Stimulated activated CD8-positive, alpha-beta memory T cell treated with anti-CD3 and anti-CD28 coated beads, Interleukin-12 subunit alpha, Interleukin-12 subunit beta, amount 100 ng/mL, for 1 hour (primary cell): Measurements from ENCODE around the gene RRH.
"Not testable (repeated sequence)": the region's sequence is repeated elsewhere in the genome, so short reads cannot be mapped to it uniquely, and the experiment has no call there.

Source experiments
- DNase-seq: peaks from one replicate; pipeline ENCODE4 v3.0.0-alpha.2; 2020; ENCODE audit warnings: low read depth

Gene RRH, protein sequence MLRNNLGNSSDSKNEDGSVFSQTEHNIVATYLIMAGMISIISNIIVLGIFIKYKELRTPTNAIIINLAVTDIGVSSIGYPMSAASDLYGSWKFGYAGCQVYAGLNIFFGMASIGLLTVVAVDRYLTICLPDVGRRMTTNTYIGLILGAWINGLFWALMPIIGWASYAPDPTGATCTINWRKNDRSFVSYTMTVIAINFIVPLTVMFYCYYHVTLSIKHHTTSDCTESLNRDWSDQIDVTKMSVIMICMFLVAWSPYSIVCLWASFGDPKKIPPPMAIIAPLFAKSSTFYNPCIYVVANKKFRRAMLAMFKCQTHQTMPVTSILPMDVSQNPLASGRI

DNA sequence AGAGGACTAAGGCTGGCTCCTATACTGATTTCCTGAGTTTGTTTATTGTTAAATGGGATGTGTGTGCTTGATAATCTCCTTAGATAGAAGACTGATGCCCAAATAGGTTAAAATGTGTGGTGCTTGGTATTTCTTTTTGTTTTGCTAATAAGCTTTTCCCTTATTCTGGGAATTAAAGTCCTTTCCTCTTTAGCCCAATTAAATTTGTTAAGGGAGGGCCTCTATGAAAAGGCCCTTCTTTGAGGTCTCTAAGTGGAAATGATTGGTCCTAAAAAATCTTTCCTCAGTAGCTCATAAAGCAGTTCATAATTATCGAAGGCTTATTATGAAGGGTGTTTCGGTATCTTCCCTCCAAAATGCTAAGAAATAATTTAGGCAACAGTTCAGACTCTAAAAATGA lies at the start of gene RRH:
Gene RRH (plus strand): TSS at position 301 of the 400 bp plus-strand sequence. CDS start 56 bp downstream, at position 357.
- no peak for DNase-seq

DNA sequence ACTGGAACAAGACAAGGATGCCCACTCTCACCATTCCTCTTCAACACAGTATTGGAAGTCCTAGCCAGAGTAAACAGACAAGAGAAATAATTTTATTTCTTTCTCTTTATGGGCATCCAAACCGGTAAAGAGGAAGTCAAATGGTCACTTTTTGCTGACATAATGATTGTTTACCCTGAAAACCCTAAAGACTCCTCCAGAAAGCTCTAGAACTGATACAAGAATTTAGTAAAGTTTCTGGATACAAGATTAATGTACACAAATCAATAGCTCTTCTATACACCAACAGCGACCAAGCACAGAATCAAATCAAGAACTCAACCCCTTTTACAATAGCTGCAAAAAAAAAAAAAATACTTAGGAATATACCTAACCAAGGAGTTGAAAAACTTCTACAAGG lies 45.7 kb upstream of the RRH start:
- DNase-seq, result not testable (repeated sequence)

DNA sequence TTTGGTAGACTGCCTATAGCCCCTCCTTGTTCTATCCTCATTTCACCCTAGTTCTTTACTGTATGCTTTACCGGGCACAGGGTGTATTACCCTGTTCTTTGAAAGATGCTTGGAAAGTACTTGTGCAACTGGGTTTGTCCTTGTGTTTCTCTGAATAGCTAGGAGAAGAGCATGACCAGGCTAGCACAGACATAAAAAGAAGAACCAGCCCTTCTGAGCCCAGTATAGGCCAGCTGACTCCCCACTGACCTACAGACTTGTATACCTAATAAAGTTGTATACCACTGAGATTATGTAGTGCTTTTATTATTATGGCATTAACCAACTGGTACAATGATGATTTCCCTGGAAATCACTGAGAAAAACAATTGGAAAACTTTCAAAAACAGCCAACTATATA lies 40.9 kb upstream of the RRH start:
- DNase-seq, result no peak

DNA sequence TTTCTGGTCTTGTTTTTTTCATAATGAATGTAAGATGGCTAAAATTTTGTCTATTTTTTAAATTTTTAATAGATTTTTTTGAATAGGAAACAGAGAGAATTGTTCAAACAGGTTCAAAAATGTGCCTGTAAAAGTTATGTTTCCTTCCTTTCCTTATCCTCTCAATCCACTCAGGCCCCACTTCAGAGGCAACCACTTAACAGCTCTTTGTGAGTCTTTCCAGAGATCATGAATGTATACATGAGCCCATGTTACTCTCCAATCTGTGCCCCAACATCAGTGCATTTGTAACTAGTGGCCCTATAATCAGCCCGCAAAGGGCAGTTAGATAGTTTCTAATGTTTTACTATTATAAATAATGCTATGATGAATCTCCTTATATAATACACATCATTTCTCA lies 40.0 kb upstream of the RRH start:
- DNase-seq, result no peak

DNA sequence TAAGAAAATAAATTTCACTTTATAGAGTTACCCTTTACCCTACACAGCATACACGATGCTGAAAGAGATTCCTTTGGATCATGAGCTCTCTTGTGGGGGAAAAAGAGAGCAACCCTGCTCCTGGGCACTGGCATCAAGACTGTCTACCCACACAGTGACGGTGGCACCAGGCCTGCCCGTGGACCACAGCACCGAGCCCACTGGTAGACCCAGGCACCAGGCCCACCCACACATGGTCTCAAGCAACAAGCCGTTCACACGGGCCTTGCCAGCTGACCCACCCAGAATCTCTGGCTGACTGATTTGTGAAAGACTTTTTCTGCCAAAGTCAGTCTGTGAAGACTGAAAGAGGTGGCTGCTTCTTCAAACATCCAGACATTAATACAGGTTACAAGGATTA lies 32.7 kb upstream of the RRH start:
- no peak for DNase-seq

DNA sequence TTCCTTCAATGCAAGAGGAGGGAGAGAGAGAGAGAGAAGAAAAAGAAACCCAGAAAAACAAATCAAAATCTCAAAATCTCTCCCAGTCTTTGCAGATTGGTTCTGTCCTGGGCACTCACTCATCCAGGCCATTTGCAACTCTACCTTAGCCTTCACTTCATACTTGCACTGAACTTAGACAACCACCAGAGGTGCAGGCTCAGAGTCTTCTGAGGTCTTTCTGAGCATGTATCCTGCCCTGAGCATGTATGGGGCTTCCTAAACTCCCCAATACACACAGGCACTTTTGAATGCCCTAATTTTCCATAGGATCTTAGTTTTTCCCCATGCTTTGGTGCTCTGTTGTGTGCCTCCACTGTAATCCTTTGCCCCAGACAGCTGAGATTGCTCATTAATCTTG lies 28.9 kb upstream of the RRH start:
- DNase-seq, result no peak

DNA sequence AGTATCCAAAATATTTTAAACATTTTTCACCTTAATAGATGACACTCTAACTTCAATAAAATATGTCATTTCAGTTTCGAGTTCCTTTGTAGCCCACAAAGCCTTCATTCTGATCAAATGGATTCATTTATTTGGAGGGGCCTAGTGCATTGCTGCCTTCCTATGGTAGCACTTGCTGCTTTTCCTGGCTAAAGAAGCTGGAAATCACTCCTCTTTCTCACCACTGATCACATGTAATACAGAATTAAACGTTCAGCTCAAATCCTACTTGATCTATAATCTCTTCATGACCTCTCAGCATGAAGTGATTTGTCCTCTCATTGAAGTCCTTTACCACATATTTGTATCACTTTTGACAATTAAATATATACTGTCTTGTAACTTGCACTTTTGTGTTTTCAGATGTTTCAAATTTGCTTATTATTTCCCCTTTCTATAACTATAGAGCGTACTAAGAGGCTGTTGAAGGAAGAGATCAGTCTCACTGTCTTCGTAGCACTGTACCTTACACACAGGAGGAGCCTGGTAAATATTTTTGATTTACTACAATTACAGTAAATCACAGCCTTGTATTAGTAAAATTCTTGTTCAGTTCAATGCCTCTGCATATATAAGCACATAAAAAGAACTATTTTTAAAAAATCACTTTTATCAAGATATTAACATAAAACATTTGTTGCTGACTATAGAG lies 26.5 kb upstream of the RRH start:
- no peak for DNase-seq

DNA sequence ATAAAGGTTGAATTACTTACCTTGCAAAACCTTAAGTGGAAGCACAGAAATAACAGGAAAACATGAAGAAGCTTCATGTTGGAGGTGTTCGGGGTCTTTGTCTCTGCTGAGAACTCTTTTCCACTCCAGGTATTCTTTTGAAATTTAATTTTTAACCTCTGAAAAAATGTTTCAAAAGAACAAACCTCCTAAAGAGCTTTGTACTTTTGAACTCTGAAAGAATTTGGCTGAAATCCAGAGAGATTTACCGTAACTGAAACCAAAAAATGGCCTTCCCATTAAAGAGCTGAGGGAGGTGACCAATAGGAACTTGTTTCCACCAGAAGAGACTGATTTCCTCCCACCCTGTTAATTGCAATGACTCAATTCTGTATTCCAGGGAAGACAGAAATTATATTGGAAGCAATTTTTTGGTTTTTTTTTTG lies 25.9 kb upstream of the RRH start, which contains the start of gene CFI:
Gene CFI (minus strand): TSS at position 105 of the 425 bp plus-strand sequence. CDS start 28 bp downstream, at position 77.
- DNase-seq, result no peak

DNA sequence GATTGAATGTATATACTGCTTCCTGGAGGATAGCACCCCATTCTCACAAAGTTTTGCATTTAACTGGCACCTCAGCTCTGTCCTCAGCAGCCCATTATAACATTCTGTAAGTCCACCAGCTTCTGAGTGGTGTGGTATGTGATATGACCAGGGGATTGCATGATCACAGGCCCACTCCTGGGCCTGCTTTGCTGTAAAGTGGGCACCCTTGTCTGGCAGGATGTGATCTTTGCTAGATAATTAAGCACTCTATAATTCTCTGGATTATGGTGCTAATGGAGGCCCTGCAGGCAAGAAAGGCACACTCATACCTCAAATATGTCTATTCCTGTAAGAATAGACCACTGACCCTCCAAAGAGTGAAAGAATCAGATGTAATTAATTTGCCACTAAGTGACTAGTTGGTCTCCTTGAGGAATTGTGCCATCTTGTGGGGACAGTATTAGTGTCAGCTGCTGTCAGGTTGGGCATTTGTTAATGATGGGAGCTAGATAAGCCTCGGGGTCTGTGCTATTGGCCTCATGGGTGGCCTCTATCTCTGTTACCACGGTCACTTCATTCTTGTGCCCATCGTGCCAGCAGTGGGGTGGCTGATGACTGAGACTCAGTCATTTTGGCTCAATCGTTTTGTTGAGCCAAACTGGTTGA lies 23.7 kb upstream of the RRH start:
- DNase-seq, result no peak

DNA sequence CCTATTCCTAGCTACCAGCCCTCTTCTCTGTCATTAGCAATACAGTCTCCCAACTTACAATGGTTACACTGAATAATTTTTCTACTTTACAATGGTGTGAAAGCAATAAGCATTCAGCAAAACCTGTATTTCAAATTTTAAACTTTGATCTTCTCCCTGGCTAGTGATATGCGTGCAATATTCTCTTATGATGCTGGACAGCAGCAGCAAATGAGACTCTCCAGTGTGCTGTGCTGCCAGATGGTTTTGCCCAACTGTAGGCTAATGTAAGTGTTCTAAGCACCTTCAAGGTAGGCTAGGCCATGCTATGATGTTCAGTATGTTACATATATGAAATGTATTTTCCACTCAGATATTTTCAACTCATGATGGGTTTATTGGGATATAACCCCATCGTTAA lies 18.1 kb upstream of the RRH start:
- DNase-seq, result no peak

DNA sequence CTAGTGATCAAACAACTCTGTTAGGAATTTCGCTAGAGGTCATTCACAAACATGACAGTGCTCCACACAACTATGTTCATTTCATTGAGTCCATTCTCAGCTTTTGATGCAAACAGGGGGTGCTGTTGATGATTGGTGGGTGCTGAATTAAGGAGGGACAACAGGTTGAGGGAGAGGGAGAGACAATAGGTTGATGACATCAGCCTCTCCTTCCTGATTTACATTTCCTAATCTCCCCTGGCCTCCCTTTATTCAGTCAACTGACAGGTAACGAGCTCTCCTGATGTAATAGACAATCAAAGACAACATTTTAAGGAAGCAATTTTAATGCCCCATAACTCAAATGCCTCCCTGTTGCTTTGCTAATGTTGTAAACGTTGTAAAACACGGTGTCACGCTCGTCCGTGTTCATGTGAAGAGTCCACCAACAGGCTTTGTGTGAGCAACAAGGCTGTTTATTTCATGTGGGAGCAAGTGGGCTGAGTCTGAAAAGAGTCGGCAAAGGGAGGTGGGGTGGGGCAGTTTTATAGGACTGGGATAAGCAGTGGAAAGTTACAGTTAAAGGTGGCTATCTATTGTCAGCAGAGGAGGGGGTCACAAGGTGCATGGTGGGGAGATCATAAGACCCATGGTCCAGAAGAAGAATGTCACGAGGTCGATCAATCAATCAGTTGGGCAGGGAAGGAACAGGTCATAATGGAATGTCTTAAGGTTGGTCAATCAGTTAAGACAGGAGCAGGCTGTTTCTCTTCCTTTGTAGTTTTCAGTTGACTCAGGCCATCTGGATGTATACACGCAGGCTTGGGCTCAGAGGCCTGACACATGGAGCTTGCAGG lies 17.0 kb upstream of the RRH start:
- no peak for DNase-seq

DNA sequence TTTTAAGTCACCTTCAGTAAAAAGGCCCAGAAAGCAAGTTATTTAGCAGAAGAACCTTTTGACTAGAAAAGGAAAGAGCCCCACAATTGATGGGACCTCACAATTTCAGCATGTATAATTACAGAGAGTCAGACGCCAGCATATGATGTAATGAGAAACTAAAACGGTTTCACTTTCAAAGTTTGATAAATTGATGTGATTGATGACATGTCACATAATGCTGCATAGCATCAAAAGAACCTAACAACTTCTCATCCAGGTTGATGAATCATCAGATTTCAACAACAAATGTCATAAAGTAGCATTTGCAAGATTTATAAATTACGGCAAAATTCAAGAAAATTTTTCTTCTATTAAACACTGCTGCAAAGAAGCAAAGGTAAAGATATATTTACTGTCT lies 16.1 kb upstream of the RRH start:
- no peak for DNase-seq

DNA sequence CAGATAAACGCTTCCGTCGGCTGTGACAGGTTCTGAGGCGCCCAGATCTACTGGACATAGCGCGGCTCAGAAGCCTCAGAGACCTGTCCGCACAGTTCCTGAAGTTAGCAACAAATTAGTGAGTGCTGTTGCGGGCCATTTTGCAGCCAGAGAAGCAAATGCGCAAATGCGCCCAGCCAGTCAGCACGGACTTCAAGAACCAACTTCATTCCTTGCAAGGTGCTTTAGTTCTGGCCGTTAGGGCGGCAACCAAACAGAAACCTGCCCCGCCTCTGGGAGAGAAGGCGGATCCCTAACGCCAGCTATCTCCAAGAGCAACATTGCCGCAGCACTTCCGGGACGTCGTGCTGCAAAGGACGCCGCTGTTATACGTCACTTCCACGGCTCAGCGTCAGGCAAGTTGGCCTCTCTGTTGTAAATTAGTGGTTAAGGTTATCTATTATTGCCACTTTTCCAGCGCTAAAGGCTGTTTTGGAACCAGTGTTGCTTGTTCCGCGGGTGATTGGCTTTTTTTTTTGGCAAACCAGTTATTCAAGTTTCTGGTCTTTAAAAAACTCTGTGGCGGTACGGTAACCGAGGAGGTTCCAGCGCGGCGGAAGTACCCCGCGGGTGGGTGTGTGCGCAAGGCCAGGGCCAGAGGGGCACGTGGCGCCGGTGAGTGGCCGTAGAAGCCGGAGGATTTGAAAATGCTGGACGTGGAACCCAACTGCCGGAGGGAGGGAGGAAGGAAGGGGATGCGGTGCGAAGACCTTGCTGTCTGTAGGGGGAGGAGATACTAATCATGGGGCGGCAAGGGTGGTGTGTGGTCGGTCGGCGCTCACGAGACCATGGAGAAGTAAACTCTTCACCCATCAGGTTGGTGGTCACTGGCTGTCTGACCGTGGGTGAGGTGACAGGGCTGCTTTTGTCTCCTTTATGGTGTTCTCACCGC lies 12.4 kb upstream of the RRH start, which contains the start of gene GAR1:
Gene GAR1 (plus strand): TSS at position 612 of the 931 bp plus-strand sequence. CDS start 403 bp downstream, outside the sequence.
- peak; percentile 80 for DNase-seq

DNA sequence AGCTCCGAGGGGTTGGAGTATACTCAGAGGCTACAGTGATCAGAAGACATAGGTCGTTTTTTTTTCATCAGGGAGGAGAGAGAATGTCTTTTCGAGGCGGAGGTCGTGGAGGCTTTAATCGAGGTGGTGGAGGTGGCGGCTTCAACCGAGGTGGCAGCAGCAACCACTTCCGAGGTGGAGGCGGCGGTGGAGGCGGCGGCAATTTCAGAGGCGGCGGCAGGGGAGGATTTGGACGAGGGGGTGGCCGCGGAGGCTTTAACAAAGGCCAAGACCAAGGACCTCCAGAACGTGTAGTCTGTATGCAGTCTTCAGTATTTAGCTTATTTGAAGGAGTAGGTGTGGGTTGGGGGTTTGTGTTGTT lies 11.7 kb upstream of the RRH start:
- peak; percentile 11 for DNase-seq

DNA sequence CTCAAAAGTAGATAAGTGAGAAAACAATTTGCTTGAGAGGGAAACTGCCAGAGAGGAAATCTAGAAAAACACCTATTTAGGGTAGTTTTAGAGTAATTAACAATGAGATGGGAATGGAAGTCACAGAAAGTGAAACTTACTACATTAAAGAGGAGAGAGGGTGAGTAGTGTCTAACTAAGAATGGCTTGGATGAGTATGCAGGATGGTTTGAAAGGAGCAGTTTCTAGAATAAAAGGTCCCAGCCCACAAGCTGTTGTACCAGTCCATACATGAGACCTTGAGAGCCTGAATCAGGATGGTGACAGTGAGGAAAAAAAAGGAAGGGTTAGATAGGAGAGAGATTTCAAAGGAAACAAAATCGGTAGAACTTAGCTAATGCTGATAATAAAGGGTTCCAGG lies 10.9 kb upstream of the RRH start:
- DNase-seq, result no peak

DNA sequence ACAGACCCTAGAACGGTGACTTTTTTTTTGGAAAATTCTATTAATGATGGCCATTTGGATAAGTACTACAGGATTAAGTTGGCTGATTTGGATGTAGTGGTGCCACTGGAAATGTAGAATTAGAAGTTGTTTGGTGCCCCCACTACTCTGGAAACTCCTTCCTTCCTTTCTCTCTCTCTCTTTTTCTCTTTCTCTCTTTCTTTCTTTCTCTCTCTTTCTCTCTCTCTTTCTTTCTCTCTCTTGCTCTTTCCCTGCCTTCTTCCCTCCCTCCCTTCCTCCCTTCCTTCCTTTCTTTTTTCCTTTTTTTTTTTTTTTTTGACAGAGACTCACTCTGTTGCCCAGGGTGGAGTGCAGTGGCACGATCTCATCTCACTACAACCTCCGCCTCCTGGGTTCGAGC lies 9.5 kb upstream of the RRH start:
- DNase-seq, result no peak

DNA sequence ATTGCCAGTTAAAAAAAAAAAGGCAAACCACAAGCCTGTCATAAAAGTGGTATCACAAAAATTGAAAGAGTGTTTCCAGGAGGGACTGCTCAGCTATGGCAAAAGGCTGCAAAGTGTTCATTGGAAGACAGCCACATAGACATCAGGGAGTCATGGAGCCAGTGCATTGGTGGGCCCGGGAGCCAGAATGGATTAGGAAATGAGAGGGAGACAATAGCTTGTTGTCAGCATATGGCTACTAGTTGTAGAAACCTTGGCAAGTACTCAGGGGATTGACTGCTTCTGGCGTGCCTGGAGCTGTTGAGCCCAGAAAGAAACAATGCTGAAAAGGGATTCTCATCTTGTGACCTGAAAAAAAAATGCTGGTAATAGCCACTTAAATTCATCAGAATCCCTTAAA lies 7.2 kb upstream of the RRH start:
- no peak for DNase-seq

DNA sequence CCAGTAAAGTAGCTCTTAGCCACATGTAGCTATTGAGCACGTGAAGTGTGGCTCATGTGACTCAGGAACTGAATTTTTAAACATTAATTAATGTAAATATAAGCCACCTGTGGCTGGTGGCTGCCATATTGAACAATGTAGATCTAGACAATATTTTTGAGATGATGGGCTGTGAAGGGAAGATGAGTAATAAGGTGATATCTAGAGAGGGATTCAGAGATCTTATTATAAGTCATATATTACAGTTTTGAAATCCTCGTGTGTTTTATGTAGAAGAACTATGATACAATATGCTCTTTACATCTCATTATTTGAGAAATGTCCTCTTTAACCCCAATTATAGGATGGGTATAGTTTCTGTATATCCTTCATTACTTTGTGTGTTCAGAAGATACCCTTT lies 6.6 kb upstream of the RRH start:
- DNase-seq, result no peak

DNA sequence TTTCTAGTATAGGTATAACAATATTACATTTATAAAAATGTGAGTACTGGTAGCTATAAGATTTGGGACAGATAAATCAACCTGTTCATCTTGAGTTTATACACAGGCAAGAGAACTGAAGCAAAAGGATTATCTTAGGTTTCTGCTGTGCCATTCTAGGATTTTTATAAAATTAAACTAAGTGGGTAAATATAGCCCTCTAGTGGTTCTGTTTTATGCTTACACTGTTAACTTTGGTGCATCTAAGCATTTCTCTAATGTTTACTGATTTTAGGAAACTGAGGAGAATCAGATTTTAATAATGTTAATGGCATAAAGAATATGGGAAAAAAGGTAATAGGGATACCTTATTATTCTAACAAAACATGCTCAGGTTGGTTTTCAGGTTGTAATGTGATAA lies 1.1 kb upstream of the RRH start:
- DNase-seq, result no peak

DNA sequence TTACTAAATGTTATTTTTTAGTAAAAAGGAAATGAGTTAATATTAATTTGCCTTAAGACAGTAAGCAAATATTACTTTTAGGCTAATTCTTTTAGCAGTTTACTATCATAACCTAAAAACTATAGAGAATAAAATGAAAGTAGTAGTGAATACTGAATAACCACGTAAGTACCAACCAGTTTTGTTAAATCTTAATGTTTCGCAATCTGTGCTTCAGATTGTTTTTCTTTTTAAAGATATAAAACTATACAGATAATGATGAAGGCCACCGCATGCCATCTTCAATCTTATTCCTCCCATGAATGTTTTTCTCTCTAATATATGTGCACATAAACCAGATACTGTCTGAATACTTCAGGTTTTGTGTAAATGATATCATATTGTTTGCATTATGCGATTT lies 6.0 kb downstream of the RRH start:
- DNase-seq, result no peak

DNA sequence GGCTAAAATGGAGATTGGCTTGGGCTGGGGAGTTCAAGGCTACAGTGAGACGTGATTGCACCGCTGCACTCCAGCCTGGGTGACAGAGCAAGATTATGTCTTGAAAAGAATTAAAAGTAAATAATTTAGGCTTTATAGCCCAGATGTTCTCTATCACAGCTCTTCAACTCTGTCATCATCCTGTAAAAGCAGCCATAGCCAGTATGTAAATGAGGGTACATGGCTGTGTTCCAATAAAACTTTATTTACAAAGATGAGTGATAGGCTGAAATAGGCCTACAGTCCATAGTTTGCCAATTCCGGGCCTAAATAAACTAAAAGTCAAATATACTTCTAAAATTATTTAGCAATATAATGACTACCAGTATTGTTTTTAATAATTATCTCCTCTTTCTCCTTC lies 9.2 kb downstream of the RRH start:
- no peak for DNase-seq
